ENCODE data around the gene SMYD3. TPM values are rescaled to one million over a fixed set of nuclear protein-coding genes. Genes with fewer than 3 reads are reported as not detected.

SMYD3 gene
- total and polyA plus RNA-seq, 10 of the 15 experiments (the other 5 are each of a cell fraction or from before 2014, with no cell fraction given): 18.3 to 54.0 (median 24.8) TPM

- TF ChIP-seq ZBTB40 (IDR thresholded peaks at IDR 0.05; ENCODE audit: borderline replicate concordance): no peak
- no peak for TF ChIP-seq RB1 (IDR thresholded peaks at IDR 0.05; ENCODE audit: borderline replicate concordance)
- TF ChIP-seq MAX (IDR thresholded peaks at IDR 0.05; ENCODE audit: low read depth, low read length): no peak
- no peak for TF ChIP-seq E2F8 (IDR thresholded peaks at IDR 0.05; ENCODE audit: low read depth, partially characterized antibody)
- no peak for TF ChIP-seq EP300 (IDR thresholded peaks at IDR 0.05; ENCODE audit: borderline replicate concordance in 1 of 2, control insufficient read depth in 1 of 2, low read depth in 2 of 2, low read length in 2 of 2)
- no peak for TF ChIP-seq MYC (IDR thresholded peaks at IDR 0.05; ENCODE audit: insufficient read depth, insufficient read length, insufficient replicate concordance, low read length, severe bottlenecking)
Observed at GRCh38 chr1:245875581-245876261, 631.4 kb downstream of the SMYD3 start (continued).
